DOHH2 (cell line): ENCODE data around the gene PRXL2A.

Experiments used
- CTCF ChIP-seq: fragments of 200-600 bp; sonication (generic); IDR thresholded peaks from one replicate; pipeline ENCODE4 v1.5.1; 2014; ENCODE audit warnings: antibody characterized with exemption, mild to moderate bottlenecking, low read depth, low read length; ENCODE audit not compliant: poor library complexity, severe bottlenecking
- EZH2phosphoT487 ChIP-seq: fragments of 200-600 bp; sonication (generic); IDR thresholded peaks from 2 replicates; pipeline ENCODE4 v1.6.1; 2017; ENCODE audit warnings: borderline replicate concordance, mild to moderate bottlenecking, antibody characterized with exemption, low read length, moderate library complexity, mixed read lengths

DNA sequence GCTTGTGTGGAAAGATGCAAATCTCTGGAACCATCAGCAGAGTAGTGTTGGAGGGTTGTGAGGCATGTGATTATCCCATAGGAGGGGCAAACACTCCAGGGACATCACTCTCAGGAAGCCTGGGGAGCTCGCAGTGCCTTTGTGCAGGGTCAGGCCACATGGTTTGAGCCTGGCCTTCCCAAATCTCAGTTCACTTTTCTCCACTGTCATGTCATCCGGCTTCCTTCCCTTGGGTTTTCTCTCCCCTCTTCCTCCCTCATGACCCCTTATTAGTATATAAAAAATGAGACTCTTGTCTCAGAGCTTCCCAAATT lies 66.2 kb downstream of the PRXL2A start:
- TF ChIP-seq CTCF: no peak
- no peak for TF ChIP-seq EZH2phosphoT487
